Tibial nerve (tissue), 4 donors: ENCODE measurements around the gene PDGFRA.

Experiments used
- EP300 ChIP-seq, 2 donors: sonication (generic); formaldehyde crosslinking; IDR thresholded peaks; one replicate each; pipeline ENCODE4 v1.6.1; 2017; ENCODE audit warnings: antibody characterized with exemption in 2 of 2, mild to moderate bottlenecking in 1 of 2
- TF ChIP-seq, protein P1 (sequence below), 5 experiments: fragments of 200-600 bp in 3 of 5; fragments of 450-650 bp in 2 of 5; sonication (generic) in 3 of 5; IDR thresholded peaks; one replicate each; pipeline ENCODE4 v1.5.1; 2016 to 2019; ENCODE audit warnings: antibody characterized with exemption in 5 of 5, mild to moderate bottlenecking in 3 of 5, moderate library complexity in 2 of 5

DNA sequence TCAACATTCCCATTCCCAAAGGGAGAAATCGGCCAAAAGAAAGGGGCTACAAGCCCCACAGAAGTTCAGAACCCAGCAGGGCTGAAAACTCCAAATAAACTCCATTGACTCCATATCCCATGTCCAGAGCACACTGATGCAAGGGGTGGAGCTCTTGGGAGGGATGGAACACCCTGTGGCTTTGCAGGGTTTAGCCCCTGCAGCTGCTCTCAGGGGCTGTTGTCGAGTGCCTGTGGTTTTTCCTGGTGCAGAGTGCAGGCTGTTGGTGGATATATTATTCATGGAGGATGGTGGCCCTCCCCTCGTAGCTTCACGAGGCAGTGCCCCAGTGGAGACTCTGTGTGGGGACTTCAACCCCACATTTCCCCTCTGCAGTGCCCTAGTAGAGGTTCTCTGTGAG lies 53.7 kb downstream of the PDGFRA start:
- TF ChIP-seq, protein P1, sequence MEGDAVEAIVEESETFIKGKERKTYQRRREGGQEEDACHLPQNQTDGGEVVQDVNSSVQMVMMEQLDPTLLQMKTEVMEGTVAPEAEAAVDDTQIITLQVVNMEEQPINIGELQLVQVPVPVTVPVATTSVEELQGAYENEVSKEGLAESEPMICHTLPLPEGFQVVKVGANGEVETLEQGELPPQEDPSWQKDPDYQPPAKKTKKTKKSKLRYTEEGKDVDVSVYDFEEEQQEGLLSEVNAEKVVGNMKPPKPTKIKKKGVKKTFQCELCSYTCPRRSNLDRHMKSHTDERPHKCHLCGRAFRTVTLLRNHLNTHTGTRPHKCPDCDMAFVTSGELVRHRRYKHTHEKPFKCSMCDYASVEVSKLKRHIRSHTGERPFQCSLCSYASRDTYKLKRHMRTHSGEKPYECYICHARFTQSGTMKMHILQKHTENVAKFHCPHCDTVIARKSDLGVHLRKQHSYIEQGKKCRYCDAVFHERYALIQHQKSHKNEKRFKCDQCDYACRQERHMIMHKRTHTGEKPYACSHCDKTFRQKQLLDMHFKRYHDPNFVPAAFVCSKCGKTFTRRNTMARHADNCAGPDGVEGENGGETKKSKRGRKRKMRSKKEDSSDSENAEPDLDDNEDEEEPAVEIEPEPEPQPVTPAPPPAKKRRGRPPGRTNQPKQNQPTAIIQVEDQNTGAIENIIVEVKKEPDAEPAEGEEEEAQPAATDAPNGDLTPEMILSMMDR (IDR thresholded peaks at IDR 0.05) = no peak
- no peak for TF ChIP-seq EP300 (IDR thresholded peaks at IDR 0.05)
